ENCODE results near the gene NLE1. TPM values are rescaled to one million over a fixed set of nuclear protein-coding genes. Genes with fewer than 3 reads are reported as not detected.
A peak's percentile ranks its signal among the peaks of the same experiment; 100 is the strongest.

The NLE1 gene
- polyA plus RNA-seq, 1 experiment = 10.5 TPM

DNA sequence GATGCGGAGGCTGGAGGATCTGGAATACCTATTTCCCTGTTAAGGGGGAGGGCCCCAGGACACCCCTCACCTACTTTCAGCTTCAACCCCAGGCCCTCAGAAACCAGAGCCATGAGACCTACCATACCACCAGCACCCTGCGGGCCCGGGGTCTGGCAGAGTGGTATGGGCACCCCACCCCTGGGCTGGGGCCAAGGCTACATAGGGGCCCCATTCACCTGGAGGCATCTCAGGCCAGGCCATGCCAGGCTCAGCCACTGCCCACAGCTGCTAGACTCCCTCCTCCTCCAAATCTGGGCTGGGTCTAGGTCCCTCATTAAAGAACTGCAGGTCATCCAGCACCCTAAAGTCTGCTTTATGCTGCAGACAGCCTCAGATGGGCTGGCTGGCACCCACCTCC lies 11.7 kb downstream of the NLE1 start:
- ChIA-PET POLR2A (no interaction called here), CTCF (interaction anchor here (1.2 to 3.3 kb wide), 4 partner anchors 11 to 769 kb away, joined by 3 to 26 read pairs (median 4); partner anchors contain the start of genes NLE1 and RAD51D)
- DNase-seq (ENCODE audit: low read depth, low spot score) = no peak
- no peaks in the 10 kb centered on the region for H3K27me3 ChIP-seq (ENCODE audit: control insufficient read depth, insufficient read depth, low read length)
- no peak overlapping the region for H3K27ac ChIP-seq (ENCODE audit: low read depth, low read length)
- H3K4me3 ChIP-seq (ENCODE audit: low read depth, low read length) = no peak overlapping the region
- H3K9me3 ChIP-seq (ENCODE audit: control insufficient read depth, insufficient read depth, low read length) = no peaks in the 10 kb centered on the region; the same call in 1 of the 2 replicates
- TF ChIP-seq, protein P1, sequence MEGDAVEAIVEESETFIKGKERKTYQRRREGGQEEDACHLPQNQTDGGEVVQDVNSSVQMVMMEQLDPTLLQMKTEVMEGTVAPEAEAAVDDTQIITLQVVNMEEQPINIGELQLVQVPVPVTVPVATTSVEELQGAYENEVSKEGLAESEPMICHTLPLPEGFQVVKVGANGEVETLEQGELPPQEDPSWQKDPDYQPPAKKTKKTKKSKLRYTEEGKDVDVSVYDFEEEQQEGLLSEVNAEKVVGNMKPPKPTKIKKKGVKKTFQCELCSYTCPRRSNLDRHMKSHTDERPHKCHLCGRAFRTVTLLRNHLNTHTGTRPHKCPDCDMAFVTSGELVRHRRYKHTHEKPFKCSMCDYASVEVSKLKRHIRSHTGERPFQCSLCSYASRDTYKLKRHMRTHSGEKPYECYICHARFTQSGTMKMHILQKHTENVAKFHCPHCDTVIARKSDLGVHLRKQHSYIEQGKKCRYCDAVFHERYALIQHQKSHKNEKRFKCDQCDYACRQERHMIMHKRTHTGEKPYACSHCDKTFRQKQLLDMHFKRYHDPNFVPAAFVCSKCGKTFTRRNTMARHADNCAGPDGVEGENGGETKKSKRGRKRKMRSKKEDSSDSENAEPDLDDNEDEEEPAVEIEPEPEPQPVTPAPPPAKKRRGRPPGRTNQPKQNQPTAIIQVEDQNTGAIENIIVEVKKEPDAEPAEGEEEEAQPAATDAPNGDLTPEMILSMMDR (IDR thresholded peaks at IDR 0.05; ENCODE audit: low read depth, low read length) = no peak

DNA sequence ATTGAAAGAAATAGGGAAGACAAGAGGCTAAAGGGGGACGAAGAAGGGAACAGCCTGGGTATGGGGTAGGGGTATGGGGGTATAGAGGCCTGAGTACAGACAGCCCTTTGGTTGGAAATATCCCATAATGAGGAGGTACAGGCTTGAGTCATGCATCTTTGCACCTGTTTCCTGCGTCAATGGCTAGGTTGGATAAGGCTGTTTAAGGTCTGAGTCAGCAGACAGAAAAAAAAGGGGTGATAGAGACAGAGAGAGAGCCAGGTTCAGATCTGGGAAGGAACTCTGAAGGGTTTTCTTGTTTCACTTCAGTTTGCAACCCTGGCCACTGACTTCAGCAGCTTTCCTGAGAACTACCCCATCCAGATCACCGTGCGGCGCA lies 12.1 kb downstream of the NLE1 start:
- Histone ChIP-seq H3K27ac (ENCODE audit: low read depth, low read length) (no peak overlapping the region), H3K9me3 (ENCODE audit: control insufficient read depth, insufficient read depth, low read length) (no peaks in the 10 kb centered on the region; the same call in 1 of the 2 replicates), H3K27me3 (ENCODE audit: control insufficient read depth, insufficient read depth, low read length) (no peaks in the 10 kb centered on the region), H3K4me3 (ENCODE audit: low read depth, low read length) (no peak overlapping the region)
- POLR2A ChIA-PET = interaction anchor here (1.2 kb wide), 1 partner anchor 11 kb away, joined by 13 read pairs; no protein-coding TSS in a partner anchor
- CTCF ChIA-PET = interaction anchor here (1.2 to 3.3 kb wide), 3 partner anchors 10 to 13 kb away, joined by 3 to 26 read pairs (median 5); partner anchors contain the start of genes NLE1 and RAD51D
- TF ChIP-seq, protein P1 (IDR thresholded peaks at IDR 0.05; ENCODE audit: low read depth, low read length) = no peak
- DNase-seq (ENCODE audit: low read depth, low spot score) = no peak

DNA sequence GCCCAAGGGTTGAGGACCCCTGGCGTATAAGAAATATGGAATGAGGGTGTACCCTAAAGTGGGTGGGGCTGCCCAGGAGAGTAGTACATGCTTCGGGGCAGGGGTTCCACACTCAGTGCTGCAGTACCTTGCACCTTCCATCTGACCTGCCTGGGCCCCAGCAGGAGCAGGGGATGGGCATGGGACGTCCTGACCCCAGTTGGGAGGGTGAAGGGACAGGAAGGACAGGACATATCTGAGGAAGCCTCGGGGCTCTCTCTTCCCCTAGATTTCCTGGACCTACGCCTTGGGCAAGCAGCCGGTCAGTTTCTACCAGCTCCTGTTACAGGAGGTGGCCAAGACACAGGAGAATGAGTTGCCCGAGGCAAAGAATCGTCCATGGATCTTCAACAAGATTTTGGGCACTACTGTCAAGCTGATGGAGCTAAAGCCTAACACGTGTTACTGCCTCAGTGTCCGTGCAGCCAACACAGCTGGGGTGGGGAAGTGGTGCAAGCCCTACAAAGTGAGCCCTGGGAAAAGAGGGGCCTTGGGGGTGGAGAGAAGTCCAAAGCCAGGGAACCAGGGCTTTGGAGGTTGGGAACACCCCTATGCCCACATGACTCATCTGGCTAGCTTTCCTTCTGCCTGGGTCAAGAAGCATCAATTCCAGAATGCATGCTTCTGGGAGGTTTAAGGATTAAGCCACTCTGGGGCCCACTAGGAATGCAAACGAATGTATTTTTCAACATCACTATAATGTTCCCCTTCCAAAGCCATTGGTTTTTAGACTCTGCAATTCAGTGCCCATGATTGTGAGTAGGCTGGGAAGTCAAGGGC lies 12.7 kb downstream of the NLE1 start:
- TF ChIP-seq, protein P1 (IDR thresholded peaks at IDR 0.05; ENCODE audit: low read depth, low read length) = no peak
- Histone ChIP-seq H3K27ac (ENCODE audit: low read depth, low read length) (peak overlapping the region; percentile 87), H3K9me3 (ENCODE audit: control insufficient read depth, insufficient read depth, low read length) (no peaks in the 10 kb centered on the region; the same call in 1 of the 2 replicates), H3K27me3 (ENCODE audit: control insufficient read depth, insufficient read depth, low read length) (no peaks in the 10 kb centered on the region), H3K4me3 (ENCODE audit: low read depth, low read length) (no peak overlapping the region)
- DNase-seq (ENCODE audit: low read depth, low spot score) = no peak
- CTCF ChIA-PET = interaction anchor here (2.1 to 3.8 kb wide), 4 partner anchors 10 to 39 kb away, joined by 5 to 26 read pairs (median 16); partner anchors contain the start of genes NLE1 and RAD51D
- POLR2A ChIA-PET = interaction anchor here (1.2 to 2.2 kb wide), 3 partner anchors 12 to 114 kb away, joined by 5 to 13 read pairs (median 9); partner anchors contain the start of gene SLFN5

GRCh38 chr17:35127751-35128514 lies 14.2 kb downstream of the NLE1 start:
- ChIA-PET CTCF (interaction anchor here (0.8 to 3.8 kb wide), 10 partner anchors 8 to 146 kb away, joined by 3 to 26 read pairs (median 4); partner anchors contain the start of genes NLE1 and RAD51D), POLR2A (interaction anchor here (0.7 to 2.2 kb wide), 14 partner anchors 9 to 876 kb away, joined by 3 to 9 read pairs (median 4); partner anchors contain the start of genes CCT6B, LIG3, NLE1 and RAD51D)
- Histone ChIP-seq H3K27me3 (ENCODE audit: control insufficient read depth, insufficient read depth, low read length) (no peaks in the 10 kb centered on the region), H3K27ac (ENCODE audit: low read depth, low read length) (peak overlapping the region; percentile 95), H3K4me3 (ENCODE audit: low read depth, low read length) (no peak overlapping the region), H3K9me3 (ENCODE audit: control insufficient read depth, insufficient read depth, low read length) (no peaks in the 10 kb centered on the region; the same call in 1 of the 2 replicates)
- TF ChIP-seq, protein P1 (IDR thresholded peaks at IDR 0.05; ENCODE audit: low read depth, low read length) = no peak
- DNase-seq (ENCODE audit: low read depth, low spot score) = peak; percentile 96
